Activated T-cell treated with anti-CD3 and anti-CD28 coated beads, Interleukin-2, amount 50 U/mL, for 4 hours (primary cell): ENCODE data around the gene MIF4GD. TPM values are rescaled to one million over a fixed set of nuclear protein-coding genes. Genes with fewer than 3 reads are reported as not detected.
A peak's percentile ranks its signal among the peaks of the same experiment; 100 is the strongest.

ENCODE experiments used
- ATAC-seq, 2 donors: fragments of 200-7000 bp; cut with Tn5 transposase; one replicate each; pipeline ENCODE4 v1.10.0; 2021
- DNase-seq: peaks from one replicate; pipeline ENCODE4 v3.0.0-alpha.2; 2020
- H3K27me3 Mint-ChIP-seq: one replicate; pipeline ENCODE4 v1.8.0; 2021; ENCODE audit warnings: low read depth, mixed read lengths
- H3K36me3 Mint-ChIP-seq: one replicate; pipeline ENCODE4 v1.8.0; 2022; ENCODE audit warnings: mixed read lengths; ENCODE audit not compliant: insufficient read depth
- H3K4me1 Mint-ChIP-seq: one replicate; pipeline ENCODE4 v1.8.0; 2021; ENCODE audit warnings: low read depth, mixed read lengths
- H3K4me3 Mint-ChIP-seq: one replicate; pipeline ENCODE4 v1.8.0; 2021; ENCODE audit warnings: mild to moderate bottlenecking, moderate library complexity, mixed read lengths
- H3K9me3 Mint-ChIP-seq: one replicate; pipeline ENCODE4 v1.8.0; 2021; ENCODE audit warnings: mixed read lengths
- total RNA-seq, 3 donors: library from RNA; stranded (reverse); gene quantifications; one replicate each; pipeline ENCODE4 v1.2.1, GENCODE V29; 2021

MIF4GD gene
- total RNA-seq, 3 donors from 2014 or later, result 35.4 to 39.8 (median 38.4) TPM

GRCh38 chr17:75240394-75241142 lies 30.5 kb downstream of the MIF4GD start:
- H3K9me3 Mint-ChIP-seq, result no peaks in the 10 kb centered on the region
- no peak overlapping the region for H3K4me3 Mint-ChIP-seq
- H3K4me1 Mint-ChIP-seq, result peaks cover 45% of the 10 kb centered on the region
- H3K27me3 Mint-ChIP-seq, result no peaks in the 10 kb centered on the region
- H3K36me3 Mint-ChIP-seq, result peaks cover 46% of the 10 kb centered on the region
- ATAC-seq (peak; percentile 38 to 50), DNase-seq (peak; percentile 42)

GRCh38 chr17:75239778-75240393 lies 31.1 kb downstream of the MIF4GD start:
- Mint-ChIP-seq H3K4me3 (no peak overlapping the region), H3K9me3 (no peaks in the 10 kb centered on the region), H3K36me3 (peaks cover 47% of the 10 kb centered on the region), H3K27me3 (no peaks in the 10 kb centered on the region), H3K4me1 (peaks cover 45% of the 10 kb centered on the region)
- no peak for ATAC-seq
- DNase-seq, result no peak

- Mint-ChIP-seq H3K9me3 (no peaks in the 10 kb centered on the region), H3K4me3 (no peak overlapping the region), H3K36me3 (peaks cover 49% of the 10 kb centered on the region), H3K27me3 (no peaks in the 10 kb centered on the region), H3K4me1 (peaks cover 41% of the 10 kb centered on the region)
- DNase-seq, result no peak
- no peak for ATAC-seq
Measured at GRCh38 chr17:75239214-75239613, 31.8 kb downstream of the MIF4GD start.

DNA sequence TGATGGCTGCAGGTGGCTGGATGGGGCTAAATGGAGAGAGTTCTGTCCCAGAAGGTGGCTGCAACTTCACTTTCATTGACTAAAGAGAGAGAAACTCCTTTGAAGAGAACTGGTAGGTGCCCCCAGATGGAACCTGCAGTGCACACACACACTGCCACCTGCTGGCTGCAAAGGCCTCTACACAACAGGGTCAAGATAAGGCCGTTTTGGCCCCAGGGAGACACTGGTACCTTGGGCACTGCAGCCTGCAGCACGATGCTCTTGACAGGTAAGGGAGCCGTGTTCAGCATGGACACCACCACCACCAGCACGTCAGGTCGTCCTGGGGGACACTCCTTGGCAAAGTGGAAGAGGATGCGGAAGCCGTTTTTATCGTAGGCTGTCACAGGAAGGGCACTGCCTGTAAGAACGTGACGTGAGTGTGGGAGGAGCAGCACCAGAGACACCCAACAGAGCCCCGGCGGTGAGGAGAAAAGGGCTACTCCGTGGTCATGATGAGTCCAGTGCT lies 32.3 kb downstream of the MIF4GD start:
- peak; percentile 51 for DNase-seq
- peaks cover 37% of the 10 kb centered on the region for H3K4me1 Mint-ChIP-seq
- no peaks in the 10 kb centered on the region for H3K9me3 Mint-ChIP-seq
- ATAC-seq, result peak; percentile 70 to 74
- peak overlapping the region; percentile 27 for H3K4me3 Mint-ChIP-seq
- peaks cover 47% of the 10 kb centered on the region for H3K36me3 Mint-ChIP-seq
- H3K27me3 Mint-ChIP-seq, result no peaks in the 10 kb centered on the region

DNA sequence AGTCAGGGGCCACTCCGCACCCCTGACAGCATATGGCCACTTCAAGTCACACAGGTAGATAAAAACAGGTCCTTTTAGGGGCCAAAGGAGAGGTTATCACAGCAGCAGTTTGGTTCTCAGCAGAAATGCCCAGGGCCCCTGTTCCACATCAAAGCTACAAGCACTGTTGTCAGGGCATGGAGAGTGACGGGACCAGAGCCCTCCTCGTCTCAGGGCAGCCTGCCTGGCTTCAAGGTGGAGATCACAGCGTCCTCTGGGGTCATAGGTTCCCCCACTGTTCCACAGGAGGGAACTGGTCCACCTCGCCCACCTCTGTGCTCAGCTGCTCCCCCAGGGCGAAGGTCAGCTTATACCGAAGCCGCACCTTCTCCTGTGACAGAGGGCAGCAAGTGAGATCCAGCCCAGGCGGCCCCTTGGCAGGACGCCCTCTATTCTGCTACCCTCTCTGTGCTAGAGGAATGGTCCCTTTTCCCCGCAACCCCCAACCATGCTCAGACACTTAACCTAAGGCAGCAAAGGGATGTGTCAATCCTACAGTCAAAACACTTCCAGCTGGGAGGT lies 32.9 kb downstream of the MIF4GD start:
- Mint-ChIP-seq H3K36me3 (peaks cover 41% of the 10 kb centered on the region), H3K4me3 (no peak overlapping the region), H3K9me3 (no peaks in the 10 kb centered on the region), H3K27me3 (no peaks in the 10 kb centered on the region), H3K4me1 (peaks cover 31% of the 10 kb centered on the region)
- no peak for ATAC-seq
- DNase-seq, result no peak

- Mint-ChIP-seq H3K4me3 (no peak overlapping the region), H3K9me3 (no peaks in the 10 kb centered on the region), H3K4me1 (peaks cover 24% of the 10 kb centered on the region), H3K27me3 (no peaks in the 10 kb centered on the region), H3K36me3 (peaks cover 39% of the 10 kb centered on the region)
- DNase-seq (no peak), ATAC-seq (no peak)
Measured at GRCh38 chr17:75237100-75238014, 33.7 kb downstream of the MIF4GD start.

DNA sequence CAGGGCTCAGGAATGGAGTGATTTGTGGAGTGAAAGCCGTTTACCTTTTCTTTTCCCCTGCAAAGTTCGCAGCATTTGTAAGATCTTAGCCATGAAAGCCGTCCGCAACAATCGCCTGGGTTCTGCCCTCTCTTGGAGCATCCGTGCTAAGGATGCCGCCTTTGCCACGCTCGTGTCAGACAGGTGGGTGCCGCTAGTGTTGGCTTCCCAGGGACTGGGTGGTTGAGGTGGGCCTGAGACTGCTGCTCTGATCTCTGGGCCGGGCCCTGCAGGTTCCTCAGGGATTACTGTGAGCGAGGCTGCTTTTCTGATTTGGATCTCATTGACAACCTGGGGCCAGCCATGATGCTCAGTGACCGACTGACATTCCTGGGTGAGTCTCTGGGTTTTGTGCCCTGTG lies 38.2 kb downstream of the MIF4GD start:
- H3K9me3 Mint-ChIP-seq, result no peaks in the 10 kb centered on the region
- no peaks in the 10 kb centered on the region for H3K27me3 Mint-ChIP-seq
- no peak for DNase-seq
- H3K4me1 Mint-ChIP-seq, result no peaks in the 10 kb centered on the region
- peaks cover 33% of the 10 kb centered on the region for H3K36me3 Mint-ChIP-seq
- H3K4me3 Mint-ChIP-seq, result no peak overlapping the region
- ATAC-seq, result no peak

GRCh38 chr17:75231741-75232464 lies 39.1 kb downstream of the MIF4GD start:
- no peak for ATAC-seq
- Mint-ChIP-seq H3K4me3 (no peak overlapping the region), H3K27me3 (no peaks in the 10 kb centered on the region), H3K4me1 (no peaks in the 10 kb centered on the region), H3K9me3 (no peaks in the 10 kb centered on the region), H3K36me3 (peaks cover 30% of the 10 kb centered on the region)
- no peak for DNase-seq

DNA sequence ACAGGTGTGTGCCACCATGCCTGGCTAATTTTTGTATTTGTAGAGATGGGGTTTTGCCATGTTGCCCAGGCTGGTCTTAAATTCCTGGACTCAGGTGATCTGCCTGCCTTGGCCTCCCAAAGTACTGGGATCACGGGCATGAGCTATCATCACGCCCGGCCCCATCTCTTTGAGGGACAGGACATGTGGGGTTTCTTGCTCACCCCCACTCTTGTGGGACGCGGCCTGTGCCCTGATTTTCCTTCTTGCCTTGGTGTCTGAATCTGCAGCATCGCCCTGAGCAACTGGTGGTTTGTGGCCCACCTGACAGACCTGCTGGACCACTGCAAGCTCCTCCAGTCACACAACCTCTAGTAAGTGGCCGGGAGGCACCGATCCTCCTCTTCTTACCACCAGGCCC lies 40.0 kb downstream of the MIF4GD start:
- ATAC-seq (no peak), DNase-seq (no peak)
- H3K27me3 Mint-ChIP-seq, result no peaks in the 10 kb centered on the region
- H3K4me3 Mint-ChIP-seq, result no peak overlapping the region
- peaks cover 25% of the 10 kb centered on the region for H3K36me3 Mint-ChIP-seq
- H3K4me1 Mint-ChIP-seq, result no peaks in the 10 kb centered on the region
- no peaks in the 10 kb centered on the region for H3K9me3 Mint-ChIP-seq

DNA sequence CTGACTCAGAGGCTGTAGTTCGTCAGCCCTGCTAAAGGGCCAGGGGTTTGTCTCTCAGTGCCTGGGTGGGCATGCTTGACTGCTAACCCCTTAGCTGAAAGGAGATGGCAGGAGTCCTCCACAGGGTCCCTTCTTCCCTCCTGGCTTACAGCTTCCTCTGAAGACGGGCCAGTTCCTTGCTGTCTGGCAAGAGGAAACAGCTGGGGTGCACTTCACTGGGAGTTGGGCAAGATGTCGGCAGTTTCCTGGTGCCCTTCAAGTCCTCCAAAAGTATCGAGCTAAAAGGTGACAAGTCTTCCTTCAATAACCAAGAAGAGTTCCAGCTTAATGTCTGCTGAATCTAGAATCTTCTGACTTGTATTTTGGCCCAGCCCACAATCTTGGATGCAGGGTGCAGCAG lies 42.2 kb downstream of the MIF4GD start:
- ATAC-seq, result no peak
- Mint-ChIP-seq H3K4me3 (no peak overlapping the region), H3K4me1 (no peaks in the 10 kb centered on the region), H3K27me3 (no peaks in the 10 kb centered on the region), H3K9me3 (no peaks in the 10 kb centered on the region), H3K36me3 (peaks cover 23% of the 10 kb centered on the region)
- no peak for DNase-seq

- peaks cover 23% of the 10 kb centered on the region for H3K36me3 Mint-ChIP-seq
- no peaks in the 10 kb centered on the region for H3K4me1 Mint-ChIP-seq
- ATAC-seq (no peak), DNase-seq (no peak)
- no peak overlapping the region for H3K4me3 Mint-ChIP-seq
- no peaks in the 10 kb centered on the region for H3K9me3 Mint-ChIP-seq
- H3K27me3 Mint-ChIP-seq, result no peaks in the 10 kb centered on the region
Measured at GRCh38 chr17:75228305-75228704, 42.7 kb downstream of the MIF4GD start.

DNA sequence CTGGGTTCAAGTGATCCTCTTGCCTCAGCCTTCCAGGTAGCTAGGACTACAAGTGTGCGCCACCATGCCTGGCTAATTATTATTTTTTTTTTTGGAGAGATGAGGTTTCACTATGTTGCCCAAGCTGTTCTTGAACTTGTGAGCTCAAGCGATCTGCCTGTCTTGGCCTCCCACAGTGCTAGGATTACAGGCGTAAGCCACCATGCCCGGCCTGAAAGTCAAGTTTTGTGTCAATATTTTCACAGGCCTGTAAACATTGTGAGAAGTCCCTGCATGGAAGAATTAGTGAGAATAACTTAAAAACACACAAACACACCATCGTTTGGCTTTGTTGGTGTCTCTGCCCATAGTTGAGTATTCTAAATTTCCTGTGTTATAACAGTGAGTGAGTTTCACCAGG lies 43.3 kb downstream of the MIF4GD start:
- no peaks in the 10 kb centered on the region for H3K4me1 Mint-ChIP-seq
- H3K4me3 Mint-ChIP-seq, result no peak overlapping the region
- no peak for ATAC-seq
- H3K36me3 Mint-ChIP-seq, result peaks cover 26% of the 10 kb centered on the region
- DNase-seq, result no peak
- H3K27me3 Mint-ChIP-seq, result no peaks in the 10 kb centered on the region
- H3K9me3 Mint-ChIP-seq, result no peaks in the 10 kb centered on the region

GRCh38 chr17:75225016-75225415 lies 46.0 kb downstream of the MIF4GD start:
- Mint-ChIP-seq H3K4me3 (no peak overlapping the region), H3K4me1 (peaks cover 2% of the 10 kb centered on the region), H3K27me3 (no peaks in the 10 kb centered on the region), H3K36me3 (peaks cover 20% of the 10 kb centered on the region), H3K9me3 (no peaks in the 10 kb centered on the region)
- ATAC-seq (no peak), DNase-seq (no peak)
